PC-9 (cell line): Measurements from ENCODE around the gene BMF.

ENCODE experiments used
- EZH2 ChIP-seq: fragments of 200-600 bp; sonication (generic); IDR thresholded peaks from 2 replicates; pipeline ENCODE4 v1.8.0; 2017; ENCODE audit warnings: antibody characterized with exemption, low read depth
- TF ChIP-seq, protein P1 (sequence below): fragments of 200-600 bp; sonication (generic); conservative IDR thresholded peaks from 2 replicates; pipeline ENCODE4 v1.6.1; 2017; ENCODE audit warnings: mixed run types, antibody characterized with exemption, mild to moderate bottlenecking, moderate library complexity

DNA sequence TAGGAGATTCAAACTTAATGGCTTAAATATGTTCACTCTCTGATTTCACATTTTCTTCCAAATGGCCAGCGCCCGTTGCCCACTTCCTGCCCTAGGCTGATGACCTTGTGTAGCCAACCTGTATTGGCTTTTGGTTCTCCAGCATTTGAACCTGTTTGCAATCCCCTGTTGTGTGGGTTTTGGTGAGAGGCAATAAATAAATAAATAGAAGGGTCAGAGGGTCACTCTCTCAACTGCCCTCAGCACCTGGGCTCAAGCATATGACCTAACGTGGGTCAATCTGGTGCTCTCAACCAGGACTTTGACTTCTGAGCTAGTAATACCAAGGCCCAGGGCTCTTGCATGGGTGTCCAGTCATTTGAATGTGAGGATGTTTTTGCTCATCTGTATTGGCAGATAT is 67.9 kb downstream of the BMF start:
- TF ChIP-seq, protein P1, sequence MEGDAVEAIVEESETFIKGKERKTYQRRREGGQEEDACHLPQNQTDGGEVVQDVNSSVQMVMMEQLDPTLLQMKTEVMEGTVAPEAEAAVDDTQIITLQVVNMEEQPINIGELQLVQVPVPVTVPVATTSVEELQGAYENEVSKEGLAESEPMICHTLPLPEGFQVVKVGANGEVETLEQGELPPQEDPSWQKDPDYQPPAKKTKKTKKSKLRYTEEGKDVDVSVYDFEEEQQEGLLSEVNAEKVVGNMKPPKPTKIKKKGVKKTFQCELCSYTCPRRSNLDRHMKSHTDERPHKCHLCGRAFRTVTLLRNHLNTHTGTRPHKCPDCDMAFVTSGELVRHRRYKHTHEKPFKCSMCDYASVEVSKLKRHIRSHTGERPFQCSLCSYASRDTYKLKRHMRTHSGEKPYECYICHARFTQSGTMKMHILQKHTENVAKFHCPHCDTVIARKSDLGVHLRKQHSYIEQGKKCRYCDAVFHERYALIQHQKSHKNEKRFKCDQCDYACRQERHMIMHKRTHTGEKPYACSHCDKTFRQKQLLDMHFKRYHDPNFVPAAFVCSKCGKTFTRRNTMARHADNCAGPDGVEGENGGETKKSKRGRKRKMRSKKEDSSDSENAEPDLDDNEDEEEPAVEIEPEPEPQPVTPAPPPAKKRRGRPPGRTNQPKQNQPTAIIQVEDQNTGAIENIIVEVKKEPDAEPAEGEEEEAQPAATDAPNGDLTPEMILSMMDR = no peak
- no peak for TF ChIP-seq EZH2
